H1 (cell line): ENCODE measurements around the gene FOXN3. TPM values are rescaled to one million over a fixed set of nuclear protein-coding genes. Genes with fewer than 3 reads are reported as not detected.

Experiments used
- CTCF ChIA-PET: fragments of 300-600 bp; sonication (Branson Sonifier 250); formaldehyde crosslinking; loops from one replicate; lab custom pipeline; 2021; ENCODE audit not compliant: partially characterized antibody; lab: Charles Lee
- POLR2A ChIA-PET: fragments of 300-600 bp; sonication (Branson Sonifier 250); formaldehyde crosslinking; loops from one replicate; lab custom pipeline; 2021; ENCODE audit warnings: inconsistent platforms; ENCODE audit not compliant: partially characterized antibody; lab: Charles Lee
- DNase-seq, 2 experiments: peaks; one replicate each; pipeline versions ENCODE4 v3.0.0 to v3.0.0-alpha.2; 2010 to 2022; ENCODE audit warnings: low spot score in 2 of 2, low read depth in 1 of 2, mixed read lengths in 1 of 2
- FAIRE-seq: peaks from 2 replicates; lab custom pipeline; 2011; peaks lifted over from hg19 to GRCh38; lab: Jason Lieb, UNC
- H2AFZ ChIP-seq: 2 replicates; pipeline ENCODE4 v1.8.1; 2012; ENCODE audit warnings: low read length, inconsistent platforms
- H2AK5ac ChIP-seq: 2 replicates; pipeline ENCODE4 v1.6.1; 2013; ENCODE audit warnings: low read depth, low read length
- H2BK120ac ChIP-seq: replicated peaks from 2 replicates; pipeline ENCODE3; 2013; ENCODE audit warnings: low read depth, low read length, inconsistent platforms
- H2BK12ac ChIP-seq: 2 replicates; pipeline ENCODE4 v1.6.1; 2013; ENCODE audit warnings: low read depth, low read length
- H2BK15ac ChIP-seq: 2 replicates; pipeline ENCODE4 v1.6.1; 2013; ENCODE audit warnings: low read length
- H2BK20ac ChIP-seq: 2 replicates; pipeline ENCODE4 v1.6.1; 2013; ENCODE audit warnings: low read length
- H2BK5ac ChIP-seq: 2 replicates; pipeline ENCODE4 v1.6.1; 2013; ENCODE audit warnings: low read depth, low read length
- H3K14ac ChIP-seq: 2 replicates; pipeline ENCODE4 v1.6.1; 2013; ENCODE audit warnings: inconsistent platforms; ENCODE audit not compliant: insufficient read length
- H3K18ac ChIP-seq: 2 replicates; pipeline ENCODE4 v1.6.1; 2013; ENCODE audit warnings: low read length; ENCODE audit errors: extremely low read depth
- H3K23ac ChIP-seq: 2 replicates; pipeline ENCODE4 v1.6.1; 2013; ENCODE audit warnings: inconsistent platforms; ENCODE audit not compliant: insufficient read length
- H3K23me2 ChIP-seq: 2 replicates; pipeline ENCODE4 v1.6.1; 2013; ENCODE audit warnings: low read depth, low read length
- H3K27ac ChIP-seq: 2 replicates; pipeline ENCODE4 v1.6.1; 2011; ENCODE audit warnings: low read depth, low read length, inconsistent platforms
- H3K27me3 ChIP-seq, 4 experiments: replicated peaks in 1 of 4; 1 replicate in 1 of 4; 2 replicates in 3 of 4; pipeline versions ENCODE4 v1.6.1 to v1.8.1; 2011 to 2013; ENCODE audit warnings: low read length in 3 of 4, mild to moderate bottlenecking in 3 of 4, inconsistent platforms in 2 of 4, mixed read lengths in 2 of 4, moderate library complexity in 1 of 4; ENCODE audit not compliant: control insufficient read depth in 3 of 4, insufficient read depth in 3 of 4; ENCODE audit errors: extremely low read depth in 1 of 4
- H3K36me3 ChIP-seq, 4 experiments: 2 replicates each; pipeline versions ENCODE4 v1.6.1 to v1.8.1; 2011 to 2013; ENCODE audit warnings: mild to moderate bottlenecking in 4 of 4, low read length in 3 of 4, moderate library complexity in 2 of 4, control low read depth in 1 of 4, inconsistent platforms in 1 of 4; ENCODE audit not compliant: insufficient read depth in 4 of 4, control insufficient read depth in 2 of 4
- H3K4ac ChIP-seq: replicated peaks from 2 replicates; pipeline ENCODE3; 2013; ENCODE audit warnings: low read length, low read depth, mixed read lengths, inconsistent platforms; ENCODE audit not compliant: insufficient read length
- H3K4me1 ChIP-seq, 4 experiments: replicated peaks in 1 of 4; 1 replicate in 1 of 4; 2 replicates in 3 of 4; pipeline versions ENCODE4 v1.6.1 to v1.8.1; 2011 to 2013; ENCODE audit warnings: low read length in 3 of 4, inconsistent platforms in 2 of 4, mixed read lengths in 1 of 4; ENCODE audit not compliant: insufficient read depth in 4 of 4, control insufficient read depth in 3 of 4
- H3K4me2 ChIP-seq, 2 experiments: 2 replicates each; pipeline versions ENCODE4 v1.6.1 to v1.8.1; 2011 to 2013; ENCODE audit warnings: low read depth in 2 of 2, low read length in 2 of 2, control low read depth in 1 of 2, inconsistent platforms in 1 of 2, mild to moderate bottlenecking in 1 of 2; ENCODE audit not compliant: insufficient read depth in 1 of 2
- H3K4me3 ChIP-seq, 4 experiments: fragments of 200-600, 300-600 bp in 1 of 4; sonication (generic), shearing (Covaris generic), sonication (Bioruptor Twin) in 1 of 4; 2 replicates each; pipeline versions ENCODE4 v1.5.1 to v1.8.1; 2011 to 2016; ENCODE audit warnings: low read length in 4 of 4, low read depth in 3 of 4, control low read depth in 2 of 4, inconsistent platforms in 2 of 4, mild to moderate bottlenecking in 2 of 4, mixed read lengths in 1 of 4, moderate library complexity in 1 of 4; ENCODE audit not compliant: insufficient read depth in 2 of 4; ENCODE audit errors: extremely low read depth in 1 of 4
- H3K56ac ChIP-seq: replicated peaks from 2 replicates; pipeline ENCODE3; 2013; ENCODE audit warnings: low read depth, mild to moderate bottlenecking, mixed read lengths, low read length, inconsistent platforms; ENCODE audit not compliant: insufficient read length
- H3K79me1 ChIP-seq: 2 replicates; pipeline ENCODE4 v1.6.1; 2013; ENCODE audit warnings: low read depth, low read length, control low read depth
- H3K79me2 ChIP-seq, 2 experiments: 2 replicates each; pipeline versions ENCODE4 v1.6.1 to v1.8.1; 2012 to 2013; ENCODE audit warnings: low read length in 2 of 2, mild to moderate bottlenecking in 2 of 2, inconsistent platforms in 1 of 2; ENCODE audit not compliant: insufficient read depth in 2 of 2, control insufficient read depth in 1 of 2
- H3K9ac ChIP-seq, 4 experiments: replicated peaks in 1 of 4; 1 replicate in 1 of 4; 2 replicates in 3 of 4; pipeline versions ENCODE4 v1.6.1 to v1.8.1; 2011 to 2013; ENCODE audit warnings: low read depth in 3 of 4, low read length in 3 of 4, control low read depth in 2 of 4, mild to moderate bottlenecking in 2 of 4, moderate library complexity in 2 of 4, inconsistent platforms in 1 of 4; ENCODE audit errors: extremely low read depth in 1 of 4
- H3K9me3 ChIP-seq, 2 experiments: 2 replicates each; pipeline versions ENCODE4 v1.6.1 to v1.8.1; 2012 to 2013; ENCODE audit warnings: mild to moderate bottlenecking in 2 of 2, moderate library complexity in 2 of 2, control low read depth in 1 of 2, inconsistent platforms in 1 of 2, low read depth in 1 of 2, low read length in 1 of 2, mixed read lengths in 1 of 2; ENCODE audit not compliant: insufficient read depth in 2 of 2
- H4K20me1 ChIP-seq, 2 experiments: replicated peaks in 1 of 2; 2 replicates each; pipeline versions ENCODE3 to v1.8.1; 2011 to 2013; ENCODE audit warnings: inconsistent platforms in 2 of 2, low read length in 2 of 2, mild to moderate bottlenecking in 1 of 2; ENCODE audit not compliant: insufficient read depth in 2 of 2, control insufficient read depth in 1 of 2
- H4K5ac ChIP-seq: 2 replicates; pipeline ENCODE4 v1.6.1; 2013; ENCODE audit warnings: low read length, low read depth, mixed read lengths, inconsistent platforms; ENCODE audit not compliant: insufficient read length
- H4K8ac ChIP-seq: 2 replicates; pipeline ENCODE4 v1.8.0; 2013; ENCODE audit warnings: mild to moderate bottlenecking, moderate library complexity, low read length, inconsistent platforms; ENCODE audit not compliant: insufficient read depth; ENCODE audit errors: extremely low read depth
- H4K91ac ChIP-seq: replicated peaks from 2 replicates; pipeline ENCODE3; 2013; ENCODE audit warnings: low read length, mixed read lengths, inconsistent platforms; ENCODE audit not compliant: insufficient read length
- BACH1 ChIP-seq: IDR thresholded peaks from 2 replicates; pipeline ENCODE4 v1.6.1; 2012; ENCODE audit warnings: low read length, improper control_type of control experiment
- BCL11A ChIP-seq, 2 experiments: IDR thresholded peaks; one replicate each; pipeline ENCODE4 v1.6.1; 2011; ENCODE audit warnings: low read depth in 2 of 2, low read length in 2 of 2, mild to moderate bottlenecking in 2 of 2
- CEBPB ChIP-seq: IDR thresholded peaks from 2 replicates; pipeline ENCODE4 v1.6.1; 2012; ENCODE audit warnings: low read depth, low read length
- CREB1 ChIP-seq: IDR thresholded peaks from 2 replicates; pipeline ENCODE4 v1.6.1; 2012; ENCODE audit warnings: inconsistent platforms
- EP300 ChIP-seq, 2 experiments: IDR thresholded peaks; 1 replicate in 1 of 2; 2 replicates in 1 of 2; pipeline ENCODE4 v1.6.1; 2011 to 2012; ENCODE audit warnings: low read depth in 2 of 2, low read length in 2 of 2, mild to moderate bottlenecking in 2 of 2, borderline replicate concordance in 1 of 2, inconsistent platforms in 1 of 2, moderate library complexity in 1 of 2
- KDM4A ChIP-seq: IDR thresholded peaks from one replicate; pipeline ENCODE4 v1.7.1; 2012; ENCODE audit warnings: low read depth, mild to moderate bottlenecking, moderate library complexity, low read length, inconsistent platforms; ENCODE audit not compliant: severe bottlenecking
- NRF1 ChIP-seq: IDR thresholded peaks from 2 replicates; pipeline ENCODE4 v1.6.1; 2011; ENCODE audit warnings: mild to moderate bottlenecking, low read depth, low read length, improper control_type of control experiment
- POLR2AphosphoS5 ChIP-seq: IDR thresholded peaks from 2 replicates; pipeline ENCODE4 v1.6.1; 2011; ENCODE audit warnings: low read depth, low read length
- RAD21 ChIP-seq, 2 experiments: IDR thresholded peaks in 1 of 2; conservative IDR thresholded peaks in 1 of 2; 2 replicates each; pipeline ENCODE4 v1.6.1; 2011; ENCODE audit warnings: low read depth in 2 of 2, low read length in 2 of 2, improper control_type of control experiment in 1 of 2, inconsistent platforms in 1 of 2, mild to moderate bottlenecking in 1 of 2, moderate library complexity in 1 of 2
- RNF2 ChIP-seq: fragments of 200-900, 300-1000 bp; sonication (generic); IDR thresholded peaks from 2 replicates; pipeline ENCODE4 v1.7.1; 2016; ENCODE audit warnings: borderline replicate concordance, low read depth, mild to moderate bottlenecking, antibody characterized with exemption, low read length; ENCODE audit not compliant: poor library complexity, severe bottlenecking; ENCODE audit errors: missing control alignments
- SP4 ChIP-seq: IDR thresholded peaks from 2 replicates; pipeline ENCODE4 v1.6.1; 2012; ENCODE audit warnings: low read length, inconsistent platforms
- SRF ChIP-seq: IDR thresholded peaks from 2 replicates; pipeline ENCODE4 v1.6.1; 2011; ENCODE audit warnings: mild to moderate bottlenecking, low read depth, low read length, moderate library complexity
- SUZ12 ChIP-seq: fragments of 200-600 bp; sonication (generic); IDR thresholded peaks from 2 replicates; pipeline ENCODE4 v1.6.1; 2012; ENCODE audit warnings: mild to moderate bottlenecking, inconsistent platforms, low read length, moderate library complexity, mixed read lengths
- WGBS, 2 experiments: shearing (Covaris generic) in 1 of 2; methylation state at CpG; one replicate each; pipeline versions ENCODE4 v1.1.6 to v1.1.7; 2013 to 2015; ENCODE audit warnings: low lambda C conversion rate in 2 of 2, mixed read lengths in 2 of 2, inconsistent platforms in 1 of 2, low coverage in 1 of 2, missing lambda C conversion rate in 1 of 2; ENCODE audit not compliant: insufficient replicate concordance in 2 of 2, insufficient coverage in 1 of 2, insufficient read length in 1 of 2; ENCODE audit errors: extremely low coverage in 1 of 2, missing lambda C conversion rate in 1 of 2; 5-methylcytosine and 5-hydroxymethylcytosine counted together
- polyA plus RNA-seq, 7 experiments: library from polyadenylated mRNA; depleted of rRNA in 3 of 7; stranded (reverse) in 5 of 7; unstranded in 2 of 7; fragments of >200 nt in 5 of 7; fragments of 200-250 nt in 2 of 7; gene quantifications; 1 replicate in 5 of 7; 2 replicates in 1 of 7; 4 replicates in 1 of 7; pipeline versions ENCODE4 v1.2.1 to v1.2.3, GENCODE V29; 2011 to 2013; ENCODE audit warnings: missing spikeins in 2 of 7, mixed read lengths in 2 of 7
- total RNA-seq: library from RNA; stranded (reverse); fragmentation: NEBNext Ultra II Directional; extraction: Animal tissue kit (Norgen Biotek cat#: 25700); gene quantifications from 2 replicates; pipeline ENCODE4 v1.2.1, GENCODE V29; 2021
- TF ChIP-seq, protein P1 (sequence below): IDR thresholded peaks from 2 replicates; pipeline ENCODE4 v1.6.1; 2012; ENCODE audit warnings: inconsistent platforms

The FOXN3 gene
- total and polyA plus RNA-seq, 2 of the 8 experiments (the other 6 are each of a cell fraction or from before 2014, with no cell fraction given): 52.6 to 178 TPM

DNA sequence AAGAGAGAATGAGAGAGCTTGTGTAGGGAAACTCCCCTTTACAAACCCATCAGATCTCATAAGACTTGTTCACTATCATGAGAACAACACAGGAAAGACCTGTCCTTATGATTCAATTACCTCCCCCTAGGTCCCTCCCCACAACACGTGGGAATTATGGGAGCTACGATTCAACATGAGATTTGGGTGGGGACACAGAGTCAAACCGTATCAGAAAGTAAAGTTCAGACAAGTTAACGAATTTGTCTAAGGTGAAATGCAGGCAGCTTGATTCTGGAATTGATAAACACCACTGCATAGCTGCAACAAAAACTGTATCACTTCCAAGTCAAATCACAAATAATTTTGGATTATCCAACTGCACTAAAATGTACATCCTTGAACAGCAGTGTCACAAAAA, 47.4 kb downstream of the FOXN3 start:
- no peak overlapping the region for H2BK15ac ChIP-seq
- no peak overlapping the region for H3K27ac ChIP-seq
- no peak overlapping the region for H3K23ac ChIP-seq
- no peak overlapping the region for H3K56ac ChIP-seq
- no peak overlapping the region for H2BK12ac ChIP-seq
- peaks cover 20 to 99% of the 10 kb centered on the region in 2 experiments for H3K79me2 ChIP-seq
- H3K4ac ChIP-seq: no peak overlapping the region
- ChIA-PET POLR2A (interaction anchor here (0.6 to 3.6 kb wide), 5 partner anchors 9 to 236 kb away, joined by 3 to 9 read pairs (median 3); no protein-coding TSS in a partner anchor), CTCF (no interaction called here)
- peaks cover 2 to 27% (median 19%) of the 10 kb centered on the region in 4 experiments for H3K4me1 ChIP-seq
- H3K14ac ChIP-seq: no peak overlapping the region
- H3K18ac ChIP-seq: no peak overlapping the region
- H2BK120ac ChIP-seq: no peak overlapping the region
- no peak overlapping the region for H2AK5ac ChIP-seq
- H3K23me2 ChIP-seq: no peaks in the 10 kb centered on the region
- H3K27me3 ChIP-seq: no peaks in the 10 kb centered on the region
- no peak overlapping the region for H2BK20ac ChIP-seq
- H2AFZ ChIP-seq: no peak overlapping the region
- H4K91ac ChIP-seq: no peak overlapping the region
- no peaks in the 10 kb centered on the region; a peak in 1 of 8 replicates for H3K36me3 ChIP-seq
- no peak overlapping the region for H4K8ac ChIP-seq
- H3K9me3 ChIP-seq: no peaks in the 10 kb centered on the region
- no peak overlapping the region for H4K5ac ChIP-seq
- peaks cover 8% of the 10 kb centered on the region; the same call in 1 of the 2 replicates for H3K79me1 ChIP-seq
- H3K4me2 ChIP-seq: no peak overlapping the region
- DNase-seq (no peak), FAIRE-seq (no peak)
- H2BK5ac ChIP-seq: no peak overlapping the region
- no peak overlapping the region for H3K9ac ChIP-seq
- WGBS, 2 experiments: 80% methylated on average over 4 of the region's 4 CpGs; no CpG with 5 or more reads in 1 of the 2 experiments
- peaks cover 8 to 10% of the 10 kb centered on the region in 2 experiments for H4K20me1 ChIP-seq
- no peak overlapping the region for H3K4me3 ChIP-seq
- no peak for TF ChIP-seq EP300 (IDR thresholded peaks at IDR 0.05; ENCODE audit: borderline replicate concordance in 1 of 2, low read depth in 2 of 2, low read length in 2 of 2)
- TF ChIP-seq, protein P1, sequence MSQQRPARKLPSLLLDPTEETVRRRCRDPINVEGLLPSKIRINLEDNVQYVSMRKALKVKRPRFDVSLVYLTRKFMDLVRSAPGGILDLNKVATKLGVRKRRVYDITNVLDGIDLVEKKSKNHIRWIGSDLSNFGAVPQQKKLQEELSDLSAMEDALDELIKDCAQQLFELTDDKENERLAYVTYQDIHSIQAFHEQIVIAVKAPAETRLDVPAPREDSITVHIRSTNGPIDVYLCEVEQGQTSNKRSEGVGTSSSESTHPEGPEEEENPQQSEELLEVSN: no peak
- TF ChIP-seq BACH1: no peak
- TF ChIP-seq NRF1: no peak
- no peak for TF ChIP-seq BCL11A (IDR thresholded peaks at IDR 0.05; ENCODE audit: low read depth in 2 of 2, low read length in 2 of 2)
- TF ChIP-seq SRF: no peak
- no peak for TF ChIP-seq RNF2
- TF ChIP-seq CEBPB: no peak
- TF ChIP-seq SP4: no peak
- TF ChIP-seq RAD21 (IDR thresholded peaks at IDR 0.05 in 1 of 2, conservative IDR thresholded peaks at IDR 0.05 in 1 of 2; ENCODE audit: low read depth in 2 of 2, low read length in 2 of 2): no peak
- TF ChIP-seq POLR2AphosphoS5: no peak
- TF ChIP-seq CREB1: no peak
- TF ChIP-seq KDM4A: no peak
- no peak for TF ChIP-seq SUZ12
